ENCODE results near the gene EIF5A2. TPM values are rescaled to one million over a fixed set of nuclear protein-coding genes. Genes with fewer than 3 reads are reported as not detected.
"Not testable (repeated sequence)": the region's sequence is repeated elsewhere in the genome, so short reads cannot be mapped to it uniquely, and the experiment has no call there.

The EIF5A2 gene
- total RNA-seq, 2 experiments from 2014 or later = 5.2 to 9.5 TPM

- peak; percentile 6 for DNase-seq
- H3K27me3 Mint-ChIP-seq = no peaks in the 10 kb centered on the region
- intact Hi-C loops (cut with micrococcal nuclease) = loop anchor here (5.0 kb wide), 1 partner anchor 40 kb away; no protein-coding TSS in a partner anchor
- peaks cover 8% of the 10 kb centered on the region for H3K9me3 Mint-ChIP-seq
- no peak for TF ChIP-seq CTCF (IDR thresholded peaks at IDR 0.05)
- no peak overlapping the region for H3K27ac Mint-ChIP-seq
- H3K36me3 Mint-ChIP-seq (ENCODE audit: low read depth) = peaks cover 10% of the 10 kb centered on the region
- POLR2A ChIA-PET = interaction anchor here (0.6 to 2.5 kb wide), 7 partner anchors 18 to 729 kb away, joined by 3 to 26 read pairs (median 3); partner anchors contain the start of gene RPL22L1
- peak; percentile 1 for ATAC-seq
- H3K4me3 Mint-ChIP-seq = peak overlapping the region; percentile 95
- H3K4me1 Mint-ChIP-seq (ENCODE audit: low read depth) = peaks cover 25% of the 10 kb centered on the region
- CTCF ChIA-PET = interaction anchor here (1.1 to 1.7 kb wide), 2 partner anchors 38 to 59 kb away, joined by 4 to 5 read pairs; partner anchors contain the start of gene RPL22L1
Measured at GRCh38 chr3:170907637-170908234, 701 bp downstream of the EIF5A2 start.

GRCh38 chr3:170905862-170906261 is 2.6 kb downstream of the EIF5A2 start:
- Mint-ChIP-seq H3K9me3 (peaks cover 7% of the 10 kb centered on the region), H3K36me3 (ENCODE audit: low read depth) (peaks cover 17% of the 10 kb centered on the region), H3K27me3 (no peaks in the 10 kb centered on the region), H3K4me3 (no peak overlapping the region), H3K4me1 (ENCODE audit: low read depth) (peaks cover 27% of the 10 kb centered on the region), H3K27ac (no peak overlapping the region)
- ChIA-PET CTCF (no interaction called here), POLR2A (no interaction called here)
- ATAC-seq = no peak
- TF ChIP-seq CTCF (IDR thresholded peaks at IDR 0.05) = no peak
- intact Hi-C loops (cut with micrococcal nuclease) = loop anchor here (5.0 kb wide), 1 partner anchor 39 kb away; no protein-coding TSS in a partner anchor
- DNase-seq = no peak

- TF ChIP-seq CTCF (IDR thresholded peaks at IDR 0.05) = no peak
- ChIA-PET POLR2A (interaction anchor here (2.4 kb wide), 1 partner anchor 33 kb away, joined by 5 read pairs; the partner anchor contains the start of gene RPL22L1), CTCF (no interaction called here)
- peaks cover 22% of the 10 kb centered on the region for H3K36me3 Mint-ChIP-seq (ENCODE audit: low read depth)
- intact Hi-C loops (cut with micrococcal nuclease) = no loop called here
- H3K27me3 Mint-ChIP-seq = no peaks in the 10 kb centered on the region
- ATAC-seq = no peak
- no peak for DNase-seq
- no peak overlapping the region for H3K27ac Mint-ChIP-seq
- H3K4me3 Mint-ChIP-seq = no peak overlapping the region
- H3K4me1 Mint-ChIP-seq (ENCODE audit: low read depth) = peaks cover 24% of the 10 kb centered on the region
- no peaks in the 10 kb centered on the region for H3K9me3 Mint-ChIP-seq
Measured at GRCh38 chr3:170903123-170903522, 5.3 kb downstream of the EIF5A2 start.

GRCh38 chr3:170899455-170899854 is 9.0 kb downstream of the EIF5A2 start:
- peaks cover 31% of the 10 kb centered on the region for H3K36me3 Mint-ChIP-seq (ENCODE audit: low read depth)
- no peak for ATAC-seq
- no peaks in the 10 kb centered on the region for H3K9me3 Mint-ChIP-seq
- intact Hi-C loops (cut with micrococcal nuclease) = no loop called here
- TF ChIP-seq CTCF (IDR thresholded peaks at IDR 0.05) = no peak
- H3K27ac Mint-ChIP-seq = no peak overlapping the region
- CTCF ChIA-PET = interaction anchor here (1.1 kb wide), 1 partner anchor 10 kb away, joined by 3 read pairs; no protein-coding TSS in a partner anchor
- H3K4me3 Mint-ChIP-seq = no peak overlapping the region
- POLR2A ChIA-PET = no interaction called here
- H3K4me1 Mint-ChIP-seq (ENCODE audit: low read depth) = peaks cover 2% of the 10 kb centered on the region
- no peaks in the 10 kb centered on the region for H3K27me3 Mint-ChIP-seq
- DNase-seq = no peak

- Mint-ChIP-seq H3K27me3 (no peaks in the 10 kb centered on the region), H3K36me3 (ENCODE audit: low read depth) (peaks cover 32% of the 10 kb centered on the region)
Measured at GRCh38 chr3:170897978-170898377, 10.5 kb downstream of the EIF5A2 start.

GRCh38 chr3:170897199-170897598 is 11.2 kb downstream of the EIF5A2 start:
- H3K9me3 Mint-ChIP-seq; H3K27me3 Mint-ChIP-seq; ATAC-seq; intact Hi-C loops (cut with micrococcal nuclease); H3K4me1 Mint-ChIP-seq (ENCODE audit: low read depth); DNase-seq; CTCF ChIA-PET; H3K27ac Mint-ChIP-seq; H3K4me3 Mint-ChIP-seq: not testable (repeated sequence)
- POLR2A ChIA-PET = interaction anchor here (0.8 kb wide), 1 partner anchor 28 kb away, joined by 3 read pairs; no protein-coding TSS in a partner anchor
- peaks cover 32% of the 10 kb centered on the region for H3K36me3 Mint-ChIP-seq (ENCODE audit: low read depth)

More at GRCh38 chr3:170897978-170898377, 10.5 kb downstream of the EIF5A2 start:
- Mint-ChIP-seq H3K9me3 (no peaks in the 10 kb centered on the region), H3K4me1 (ENCODE audit: low read depth) (peaks cover 2% of the 10 kb centered on the region), H3K27ac (no peak overlapping the region), H3K4me3 (no peak overlapping the region)
- ATAC-seq (no peak), DNase-seq (no peak)
- intact Hi-C loops (cut with micrococcal nuclease) = no loop called here
- POLR2A ChIA-PET = interaction anchor here (0.8 kb wide), 1 partner anchor 28 kb away, joined by 3 read pairs; no protein-coding TSS in a partner anchor
- TF ChIP-seq CTCF (IDR thresholded peaks at IDR 0.05) = no peak
- CTCF ChIA-PET = no interaction called here

Data from activated CD8-positive, alpha-beta T cell treated with anti-CD3 and anti-CD28 coated beads for 36 hours (primary cell).